NCI-H2107 treated with DMSO at 0.1 percent for 48 hours (cell line): ENCODE results near the gene MARK4.
A peak's percentile ranks its signal among the peaks of the same experiment; 100 is the strongest.
"Not testable (repeated sequence)": the region's sequence is repeated elsewhere in the genome, so short reads cannot be mapped to it uniquely, and the experiment has no call there.

Experiments
- DNase-seq: peaks from one replicate; lab custom pipeline; 2025; ENCODE audit not compliant: unreplicated experiment; lab: John Stamatoyannopoulos, UW

MARK4 gene

DNA sequence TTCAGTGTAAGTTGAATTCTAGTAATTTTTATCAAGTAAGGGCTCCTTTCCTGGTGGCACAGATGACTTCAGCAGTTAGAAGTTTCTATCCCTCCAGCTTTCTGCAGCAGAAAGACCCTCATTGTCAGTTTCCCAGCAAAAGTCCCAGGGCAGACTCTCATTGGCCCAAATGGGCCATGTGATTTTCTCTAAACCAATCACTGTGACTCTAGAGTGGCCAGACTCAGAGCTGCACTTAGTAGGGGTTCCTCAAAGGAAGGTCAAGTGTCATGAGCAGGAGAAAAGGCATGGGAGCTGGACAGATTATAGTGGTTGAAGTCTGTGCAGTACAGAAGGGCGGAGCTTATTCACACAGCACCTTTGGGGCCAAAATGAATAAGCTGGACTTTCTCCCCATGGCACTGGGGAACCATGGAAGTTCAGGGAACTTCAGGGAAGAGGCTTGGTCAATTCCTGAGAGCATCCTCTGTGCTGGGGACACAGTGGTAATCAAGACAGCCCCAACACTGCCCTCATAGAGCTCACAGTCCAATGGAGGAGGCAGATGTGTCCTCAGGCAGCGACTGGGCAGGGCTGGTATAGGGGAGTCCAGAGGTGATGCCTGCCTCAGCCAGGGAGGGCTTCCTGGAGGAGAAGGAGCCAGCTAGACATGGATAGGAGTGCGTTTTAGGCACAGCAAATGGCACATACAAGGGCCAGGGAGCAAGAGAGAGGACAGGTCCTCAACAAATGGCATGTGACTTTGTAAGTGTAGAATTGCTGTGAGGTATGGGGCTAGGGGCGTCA is 53.3 kb downstream of the MARK4 start:
- no peak for DNase-seq

DNA sequence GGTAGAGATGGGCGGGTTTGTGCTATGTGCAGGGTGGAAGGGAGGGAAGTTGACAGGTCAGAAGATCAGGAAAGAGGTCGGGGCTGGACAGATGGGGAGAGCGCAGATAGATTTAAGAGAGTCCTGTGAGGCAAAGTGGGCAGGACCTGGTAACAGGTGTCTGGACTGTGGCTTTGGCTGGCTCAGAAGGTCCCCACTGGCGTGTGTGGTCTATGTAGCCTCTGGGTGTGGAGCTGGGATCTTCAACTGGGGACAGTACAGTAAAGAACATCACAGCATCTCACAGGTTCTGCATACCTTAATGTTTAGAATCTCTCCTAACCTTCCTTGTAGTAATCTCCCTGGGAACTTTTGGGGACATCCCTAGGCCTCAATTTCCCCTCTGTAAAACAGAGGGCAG is 53.9 kb downstream of the MARK4 start:
- DNase-seq: no peak

DNA sequence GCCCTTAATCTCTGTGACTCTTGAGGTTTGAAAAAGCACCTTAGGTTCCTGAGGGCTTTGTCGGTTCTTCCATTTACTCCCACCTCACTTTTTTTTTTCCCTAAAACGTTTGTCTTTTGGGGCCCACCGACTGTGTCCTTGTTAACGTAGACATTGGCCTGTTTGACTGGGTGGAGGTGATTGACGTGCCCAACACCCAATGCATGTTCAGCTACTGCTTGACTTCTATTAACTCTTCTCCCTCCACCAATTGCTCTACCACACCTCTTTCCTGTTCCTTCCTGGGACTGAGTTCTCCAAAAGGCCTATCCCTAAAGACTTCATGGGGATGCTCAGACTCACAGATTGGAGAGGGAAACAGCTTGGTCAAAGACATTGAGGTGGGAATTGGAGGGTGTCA is 54.4 kb downstream of the MARK4 start:
- DNase-seq: no peak

DNA sequence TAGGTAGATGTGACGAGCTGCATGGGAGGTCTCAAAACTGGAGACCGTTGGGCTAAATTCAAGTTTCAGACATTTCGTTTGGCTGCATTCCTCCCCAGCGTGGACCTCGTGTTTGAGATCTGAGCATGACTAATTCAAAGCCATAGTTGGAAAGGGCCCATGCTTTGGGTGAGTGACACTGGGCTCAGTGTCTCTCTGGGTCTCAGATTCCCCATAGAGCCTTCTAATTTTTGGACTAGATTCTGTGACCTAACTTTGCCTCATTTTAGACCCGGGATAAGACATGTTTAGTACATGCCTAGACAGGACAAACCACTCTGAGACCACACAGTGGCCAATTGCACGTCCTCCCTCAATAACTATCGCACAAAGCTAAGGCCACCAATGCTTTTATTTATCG is 55.0 kb downstream of the MARK4 start:
- no peak for DNase-seq

DNA sequence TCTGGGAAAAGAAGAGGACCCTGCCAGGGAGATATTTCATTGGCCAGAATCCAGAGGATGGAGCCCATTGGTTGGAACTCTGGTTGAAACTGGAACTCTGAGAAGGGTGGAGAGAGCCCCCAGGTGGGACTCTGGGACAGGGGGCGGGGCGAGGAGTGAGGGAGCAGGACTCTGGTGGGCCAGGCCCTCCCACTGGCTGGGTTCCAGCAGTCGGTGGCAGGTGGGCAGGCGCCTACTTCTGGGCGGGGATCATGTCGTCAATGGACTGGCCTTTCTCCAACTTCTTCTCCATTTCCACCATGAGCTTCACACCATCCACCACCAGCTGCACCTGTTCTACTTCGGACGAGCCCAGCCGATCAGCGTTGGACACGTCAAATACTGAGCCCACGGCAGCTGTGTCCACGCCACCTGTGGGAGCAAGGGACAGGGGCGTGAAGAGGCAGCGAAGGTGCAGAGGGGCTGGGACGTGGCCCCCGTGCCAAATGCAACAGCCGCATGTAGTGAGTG is 55.5 kb downstream of the MARK4 start:
- DNase-seq: peak; percentile 48

DNA sequence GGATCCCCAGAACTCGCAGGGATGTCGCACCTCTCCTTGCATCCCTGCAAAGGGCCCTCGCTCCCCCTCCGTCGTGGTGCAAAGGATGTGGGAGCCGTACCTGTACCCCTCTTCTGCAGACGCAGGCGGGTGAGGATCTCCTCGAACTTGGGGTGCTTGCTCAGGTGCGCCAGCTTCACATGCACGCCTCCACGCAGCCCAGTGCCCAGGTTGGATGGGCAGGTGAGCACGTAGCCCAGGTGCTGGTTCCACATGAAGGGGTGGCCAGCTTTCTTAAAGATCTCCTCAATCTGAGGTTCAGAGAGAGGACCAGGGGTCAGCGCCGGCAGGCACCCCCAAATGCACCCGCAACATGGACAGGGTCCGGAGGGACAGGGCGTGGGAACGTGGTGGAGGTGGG is 56.3 kb downstream of the MARK4 start:
- no peak for DNase-seq

DNA sequence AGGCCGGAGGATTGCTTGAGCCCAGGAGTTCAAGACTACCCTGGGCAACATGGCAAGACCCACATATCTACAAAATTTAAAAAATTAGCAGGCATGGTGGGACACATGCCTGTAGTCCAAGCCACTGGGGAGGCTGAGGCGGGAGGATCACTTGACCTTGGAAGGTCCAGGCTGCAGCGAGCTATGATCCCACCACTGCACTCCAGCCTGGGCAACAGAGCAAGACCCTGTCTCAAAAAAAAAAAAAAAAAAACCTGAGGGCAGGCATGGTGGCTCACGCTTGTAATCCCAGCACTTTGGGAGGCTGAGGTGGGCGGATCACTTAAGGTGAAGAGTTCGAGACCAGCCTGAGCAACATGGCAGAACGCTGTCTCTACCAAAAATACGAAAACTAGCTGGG is 58.3 kb downstream of the MARK4 start:
- DNase-seq: not testable (repeated sequence)

DNA sequence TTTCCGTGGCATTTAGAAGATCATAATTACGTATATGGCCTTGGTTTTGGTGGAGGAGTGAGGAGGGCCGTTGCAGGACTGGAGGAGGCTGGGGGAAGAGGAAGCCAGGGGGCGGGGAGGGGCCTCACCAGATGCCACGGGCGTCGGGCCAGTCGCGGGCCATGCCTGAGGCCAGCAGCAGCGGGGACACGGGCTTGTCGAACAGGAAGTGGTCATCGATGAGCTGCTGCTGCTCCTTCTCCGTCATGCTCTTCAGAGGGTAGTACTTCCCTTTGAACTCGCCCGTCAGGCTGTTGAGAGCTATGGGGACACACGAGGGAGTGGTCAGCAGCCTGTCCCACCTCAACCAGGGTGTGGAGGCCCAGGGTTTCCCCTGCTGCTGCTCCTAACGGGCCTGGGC is 60.5 kb downstream of the MARK4 start:
- no peak for DNase-seq

DNA sequence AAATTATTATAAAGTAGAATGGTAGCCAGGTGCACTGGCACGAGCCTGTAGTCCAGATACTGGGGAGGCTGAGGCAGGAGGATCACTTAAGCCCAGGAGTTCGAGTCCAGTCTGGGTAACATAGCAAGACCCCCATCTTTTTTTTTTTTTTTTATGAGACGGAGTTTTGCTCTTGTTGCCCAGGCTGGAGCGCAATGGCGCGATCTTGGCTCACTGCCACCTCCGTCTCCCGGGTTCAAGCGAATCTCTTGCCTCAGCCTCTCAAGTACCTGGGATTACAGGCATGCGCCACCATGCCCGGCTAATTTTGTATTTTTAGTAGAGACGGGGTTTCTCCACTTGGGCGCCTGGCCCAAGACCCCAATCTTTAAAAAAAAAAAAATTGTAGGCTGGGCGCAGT is 61.2 kb downstream of the MARK4 start:
- not testable (repeated sequence) for DNase-seq

DNA sequence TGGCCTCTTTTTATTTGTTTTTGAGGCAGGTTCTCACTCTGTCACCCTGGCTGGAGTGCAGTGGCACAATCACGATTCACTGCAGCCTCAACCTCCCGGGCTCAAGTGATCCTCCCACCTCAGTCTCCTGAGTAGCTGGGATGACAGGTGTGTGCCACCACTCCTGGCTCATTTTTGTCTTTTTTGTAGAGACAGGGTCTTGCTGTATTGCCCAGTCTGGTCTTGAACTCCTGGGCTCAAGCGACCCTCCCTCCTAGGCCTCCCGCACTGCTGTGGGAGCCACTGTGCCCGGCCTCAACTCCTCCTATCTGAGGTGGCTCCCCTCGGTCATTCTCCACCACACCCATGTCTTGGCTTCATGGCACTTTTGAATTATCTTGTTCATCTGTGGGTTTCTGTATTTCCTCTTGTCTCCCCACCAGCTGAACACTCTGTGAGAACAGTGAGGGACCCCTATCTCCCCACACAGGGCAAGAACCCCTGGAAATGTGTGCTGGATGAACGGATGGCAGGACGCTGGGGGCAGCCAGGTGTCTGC is 63.7 kb downstream of the MARK4 start:
- no peak for DNase-seq

DNA sequence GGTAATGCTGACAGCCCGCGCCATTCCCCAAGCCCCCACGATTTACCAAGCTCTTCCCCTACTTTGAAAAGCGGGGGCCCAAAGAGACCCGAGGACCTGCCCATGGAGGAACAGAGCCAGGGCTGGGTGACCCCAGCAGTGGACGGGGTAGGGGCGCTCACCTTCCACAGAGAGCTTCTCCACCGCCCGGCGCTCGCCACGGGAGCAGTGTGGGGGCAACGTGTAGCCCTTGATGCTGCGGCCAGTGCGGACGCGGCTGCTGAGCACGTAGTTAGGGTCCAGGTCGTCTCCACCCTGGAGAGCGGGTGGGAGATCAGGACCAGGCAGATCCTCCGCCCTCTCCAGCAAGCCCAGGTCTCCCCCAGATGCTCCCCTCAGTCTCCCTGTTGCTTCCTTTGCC is 64.2 kb downstream of the MARK4 start:
- DNase-seq: no peak

DNA sequence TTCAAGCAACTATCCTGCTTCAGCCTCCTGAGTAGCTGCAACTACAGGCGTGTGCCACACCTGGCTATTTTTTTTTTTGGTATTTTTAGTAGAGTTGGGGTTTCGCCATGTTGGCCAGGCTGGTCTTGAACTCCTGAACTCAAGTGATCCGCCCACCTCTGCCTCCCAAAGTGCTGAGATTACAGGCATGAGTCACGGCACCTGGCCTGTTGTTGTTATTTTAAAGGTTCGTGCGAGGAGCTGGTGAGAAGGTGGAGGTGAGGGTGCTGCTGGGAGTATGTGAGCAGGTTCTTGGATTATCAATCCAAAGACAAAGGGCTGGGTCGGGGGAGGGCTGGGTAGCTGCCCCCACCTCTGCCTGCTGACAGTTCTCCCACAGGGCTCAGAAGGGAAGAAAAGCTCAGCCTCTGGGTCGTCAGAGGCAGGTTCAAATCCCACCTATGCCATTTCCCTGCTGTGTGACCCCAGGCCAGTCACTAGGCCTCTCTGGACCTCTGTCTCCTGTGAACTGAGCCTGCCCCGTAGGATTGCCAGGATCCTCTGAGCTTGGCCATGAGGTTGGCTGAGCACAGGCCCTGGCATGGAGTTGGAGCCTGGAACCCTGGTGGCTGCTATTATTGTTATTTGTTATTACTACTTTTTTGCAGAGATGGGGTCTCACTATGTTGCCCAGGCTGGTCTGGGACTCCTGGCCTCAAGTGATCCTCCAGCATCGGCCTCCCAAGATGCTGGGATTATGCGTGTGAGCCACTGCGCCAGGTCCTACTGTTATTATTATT is 70.1 kb downstream of the MARK4 start:
- DNase-seq: no peak

DNA sequence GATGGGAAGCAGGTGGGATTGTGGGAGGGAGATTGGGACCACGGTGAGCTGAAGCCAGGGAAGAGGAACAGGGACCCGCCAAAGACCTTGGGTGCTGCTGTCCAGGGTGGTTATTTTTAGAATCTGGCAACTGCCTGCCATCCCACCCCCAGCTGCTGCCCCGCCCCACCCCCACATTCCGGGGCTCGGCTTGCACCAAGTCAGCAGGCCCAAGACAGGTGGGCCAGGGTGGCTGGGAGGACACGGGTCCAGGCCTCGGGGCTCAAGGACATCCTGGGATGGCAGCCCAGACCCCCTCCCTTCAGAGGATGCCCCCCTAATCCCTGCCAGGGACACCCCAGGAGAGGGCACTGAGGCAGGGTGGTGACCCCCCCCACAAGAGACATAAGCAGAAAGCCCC is 70.8 kb downstream of the MARK4 start:
- DNase-seq: no peak

DNA sequence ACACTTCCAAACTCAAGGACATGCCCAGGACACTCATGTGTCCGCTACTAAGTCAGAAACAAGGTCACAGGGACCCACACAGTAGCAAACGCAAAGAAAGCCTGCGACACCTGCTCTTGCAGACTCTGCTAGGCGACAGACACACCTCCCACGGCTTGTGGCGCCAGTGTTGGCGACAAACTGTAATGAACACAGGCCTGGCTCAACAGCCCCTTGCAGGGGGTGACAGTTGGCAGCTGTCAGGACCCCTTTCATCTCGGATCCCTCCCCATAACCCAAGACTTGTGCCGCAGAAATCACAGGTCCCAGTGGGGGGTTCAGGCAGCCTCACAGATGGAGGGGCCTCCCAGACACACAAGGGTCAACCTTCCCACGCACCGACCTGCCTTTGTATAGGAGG is 71.2 kb downstream of the MARK4 start:
- peak; percentile 9 for DNase-seq

DNA sequence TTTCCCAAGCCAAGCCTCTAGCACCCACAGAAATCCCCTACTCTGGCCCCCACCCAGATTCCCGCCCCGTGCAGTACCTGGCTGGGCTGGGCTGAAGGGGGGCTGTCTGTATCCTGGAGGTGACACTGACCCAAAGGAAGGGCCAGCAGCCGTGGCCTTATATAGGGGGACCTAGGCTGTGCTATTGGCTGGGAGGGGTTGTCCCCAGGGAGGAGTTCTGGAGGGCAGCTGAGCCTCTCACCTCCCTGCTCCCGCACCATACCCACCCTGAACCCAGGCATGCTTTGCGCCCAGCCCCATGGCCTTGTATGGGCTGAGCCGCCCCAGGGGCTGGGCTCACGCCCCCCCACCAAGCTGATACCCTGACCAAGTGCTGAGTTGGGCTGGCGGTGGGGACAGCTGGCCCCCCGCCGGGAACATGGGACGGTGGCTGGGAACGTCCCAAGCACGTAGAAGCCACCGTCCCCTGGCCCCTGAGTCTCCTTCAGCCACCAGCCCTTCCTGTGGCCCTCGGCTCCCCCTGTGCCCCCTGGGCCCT is 71.7 kb downstream of the MARK4 start, which contains the start of gene CKM:
TSS of gene CKM (minus strand) at position 132 of the 538 bp plus-strand sequence. CDS start 3,162 bp downstream, outside the sequence.
- no peak for DNase-seq

DNA sequence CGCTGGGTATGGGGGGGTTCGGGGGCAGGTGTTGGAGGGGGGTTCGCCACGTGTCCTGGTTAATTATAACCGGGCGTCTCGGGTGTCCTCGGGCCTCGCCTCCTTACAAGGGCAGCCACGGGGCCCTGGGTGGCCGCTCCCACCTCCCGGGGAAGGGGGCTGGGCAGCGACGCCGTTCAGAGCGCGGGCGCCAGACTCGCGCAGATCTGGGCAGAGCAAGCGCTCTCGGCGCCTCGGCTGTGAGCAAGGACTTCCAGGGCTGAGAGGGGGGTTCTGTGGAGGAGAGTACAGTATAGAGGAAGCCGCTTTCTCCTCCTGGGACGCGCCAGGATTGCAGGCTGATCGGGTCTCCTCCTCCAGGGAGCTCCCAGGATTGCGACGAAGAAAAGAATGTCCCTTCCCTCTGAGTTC is 72.6 kb downstream of the MARK4 start:
- no peak for DNase-seq

DNA sequence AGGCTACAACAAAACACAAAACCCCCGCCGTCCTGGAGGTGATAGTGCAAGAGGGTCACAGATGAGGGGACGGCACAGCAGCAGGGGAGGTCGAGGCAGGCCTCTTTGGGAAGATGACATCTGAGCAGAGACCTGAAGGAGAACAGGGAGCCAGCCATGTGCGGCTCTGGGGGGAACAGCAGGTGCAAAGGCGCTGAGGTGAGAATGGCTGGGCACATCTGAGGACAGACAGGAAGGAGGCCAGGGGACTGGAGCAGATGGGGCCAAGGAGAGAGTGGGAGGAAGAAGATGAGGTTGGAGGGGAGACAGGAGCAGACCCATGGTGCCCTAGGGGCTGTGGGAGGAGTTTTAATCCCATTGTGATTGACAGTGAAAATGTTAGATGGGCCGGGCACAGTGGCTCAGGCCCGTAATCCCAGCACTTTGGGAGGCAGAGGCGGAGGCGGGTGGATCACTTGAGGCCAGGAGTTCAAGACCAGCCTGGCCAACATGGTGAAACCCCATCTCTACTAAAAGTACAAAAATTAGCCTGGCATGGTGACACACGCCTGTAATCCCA is 73.4 kb downstream of the MARK4 start:
- DNase-seq: no peak

DNA sequence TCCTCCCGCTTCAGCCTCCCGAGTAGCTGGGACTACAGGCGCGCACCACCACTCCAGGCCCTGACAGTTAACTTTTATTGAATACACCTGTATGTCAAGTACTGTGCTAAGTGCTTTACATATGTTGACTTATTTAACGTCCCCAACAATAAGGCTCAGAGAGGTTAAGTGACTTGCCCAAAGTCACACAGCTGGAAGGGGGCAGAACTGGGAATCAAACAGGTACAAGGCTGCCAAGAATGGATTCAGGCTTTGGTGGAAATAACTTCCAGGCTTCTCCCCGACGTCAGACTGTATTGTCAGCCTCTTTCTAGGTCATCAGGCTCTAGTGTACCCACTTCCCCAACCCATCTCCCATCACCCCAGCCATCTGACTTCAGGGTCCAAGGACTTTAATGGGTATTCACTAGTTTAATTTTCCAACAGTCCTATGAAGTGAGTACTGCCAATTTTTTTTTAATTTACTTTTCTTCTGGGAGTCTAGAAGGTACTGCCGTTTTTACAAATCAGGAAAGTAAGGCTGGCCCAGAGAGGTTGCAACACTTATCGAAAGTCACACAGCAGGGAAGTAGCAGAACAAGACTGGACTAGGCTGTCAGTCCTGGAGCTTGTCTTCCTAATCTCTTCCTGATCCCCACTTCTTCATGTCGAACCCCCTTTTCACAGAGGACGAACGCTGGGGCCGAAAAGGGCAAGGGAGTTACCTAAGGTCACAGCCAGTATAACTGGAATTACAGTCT is 76.5 kb downstream of the MARK4 start:
- DNase-seq: no peak

DNA sequence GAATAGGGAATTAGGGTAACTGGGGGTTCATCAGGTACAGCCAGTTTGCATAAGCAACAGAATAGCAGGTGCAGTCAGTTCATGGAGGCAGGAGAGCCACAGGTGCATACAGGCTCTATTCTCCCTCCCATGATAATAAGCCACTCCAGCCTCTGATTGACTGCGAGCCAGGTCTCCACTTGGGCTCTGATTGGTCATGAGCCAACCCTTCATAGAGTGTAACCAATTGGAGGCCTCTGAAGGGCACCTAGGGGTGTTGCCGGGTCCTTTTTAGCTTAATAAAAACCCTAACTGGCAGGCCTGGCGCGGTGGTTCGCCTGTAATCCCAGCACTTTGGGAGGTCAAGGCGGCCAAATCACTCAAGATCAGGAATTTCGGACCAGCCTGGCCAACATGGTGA is 80.3 kb downstream of the MARK4 start:
- peak; percentile 70 for DNase-seq

DNA sequence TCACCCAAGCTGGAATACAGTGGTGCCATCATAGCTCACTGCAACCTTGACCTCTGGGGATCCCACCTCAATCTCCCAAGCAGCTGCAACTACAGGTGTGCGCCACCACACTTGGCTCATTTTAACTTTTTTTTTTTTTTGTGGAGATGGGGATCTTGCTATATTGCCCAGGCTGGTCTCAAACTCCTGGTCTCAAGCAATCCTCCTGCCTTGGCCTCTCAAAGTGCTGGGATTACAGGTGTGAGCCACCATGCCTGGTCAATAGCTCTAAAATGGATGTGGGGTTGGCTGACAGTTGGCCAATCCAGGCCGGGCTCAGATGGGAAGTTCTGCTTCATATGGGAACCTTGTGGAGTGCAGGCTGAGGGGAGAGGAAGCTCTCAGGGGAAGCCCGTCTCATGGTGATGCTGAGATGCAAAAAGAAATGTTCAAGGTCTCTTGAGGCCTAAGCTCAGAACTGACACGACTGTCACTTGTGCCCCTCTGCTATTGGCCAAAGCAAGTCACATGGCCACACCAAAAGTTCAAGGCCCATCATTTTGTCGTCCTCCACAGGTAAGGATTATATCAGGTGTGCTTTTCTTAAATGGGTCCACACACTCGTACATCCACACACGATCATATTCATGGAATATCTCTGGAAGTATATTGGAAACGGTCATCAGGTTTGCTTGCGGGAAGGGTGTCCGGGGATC is 82.7 kb downstream of the MARK4 start:
- DNase-seq: no peak
